ENCODE measurements around the gene KCNK5. TPM values are rescaled to one million over a fixed set of nuclear protein-coding genes. Genes with fewer than 3 reads are reported as not detected.
A peak's percentile ranks its signal among the peaks of the same experiment; 100 is the strongest.

KCNK5 gene
- total and polyA plus RNA-seq, 9 of the 15 experiments (the other 6 are each of a cell fraction or from before 2014, with no cell fraction given) = 1.5 to 45.8 (median 25.8) TPM

DNA sequence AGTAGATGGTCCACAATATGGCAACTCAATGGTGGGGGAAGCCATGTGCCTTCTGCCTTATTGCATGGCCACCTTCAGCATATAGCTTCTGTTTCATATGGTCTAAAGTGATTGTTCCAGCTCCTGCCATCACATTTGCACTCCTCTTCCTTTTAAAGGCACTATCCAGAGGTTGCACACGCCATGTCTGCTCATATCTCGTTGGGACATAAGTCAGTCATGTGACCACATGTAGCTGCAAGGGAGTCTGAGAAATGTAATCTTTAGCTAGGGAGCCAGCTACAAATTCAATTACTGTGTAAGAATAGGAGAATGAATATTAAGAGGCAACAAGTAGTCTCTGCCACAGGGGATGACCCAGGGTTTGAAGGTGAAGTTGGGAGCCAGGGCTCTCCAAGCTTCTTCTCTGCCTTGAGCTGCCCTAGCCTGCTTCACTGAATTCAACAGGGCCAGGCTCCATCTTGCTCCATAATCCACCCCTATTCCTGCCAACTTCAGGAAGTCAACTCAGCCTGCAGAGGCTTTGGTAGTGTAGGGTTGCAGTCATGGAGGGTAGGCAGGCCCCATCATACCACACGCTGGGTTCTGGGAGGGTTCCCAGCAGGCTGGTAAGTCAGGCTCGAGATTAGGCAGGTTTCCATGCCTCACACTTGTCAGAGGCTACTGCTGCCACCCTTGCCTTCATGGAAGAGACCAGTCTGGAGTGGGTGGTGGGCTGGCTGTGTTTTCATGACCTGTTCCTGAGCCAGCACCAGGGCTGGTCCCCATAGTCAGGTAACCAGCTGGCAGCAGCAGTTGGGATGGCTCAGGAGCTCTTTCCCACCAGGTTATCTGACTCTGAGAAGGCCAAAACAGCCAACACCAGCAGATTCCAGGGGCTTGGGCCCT, 57.5 kb downstream of the KCNK5 start (continued):
- TF ChIP-seq TCF3 (CRISPR knock-in tag; IDR thresholded peaks at IDR 0.05) = peak; percentile 60; the same call in 1 of the 2 replicates
- peak; percentile 90 to 94 for TF ChIP-seq TRIM24 (IDR thresholded peaks at IDR 0.05)
- TF ChIP-seq CBX5 (IDR thresholded peaks at IDR 0.05; ENCODE audit: borderline replicate concordance, low read depth) = peak; percentile 37; the same call in 1 of the 2 replicates
- peak; percentile 90 for TF ChIP-seq TRIM28 (IDR thresholded peaks at IDR 0.05)
- TF ChIP-seq, protein P1, sequence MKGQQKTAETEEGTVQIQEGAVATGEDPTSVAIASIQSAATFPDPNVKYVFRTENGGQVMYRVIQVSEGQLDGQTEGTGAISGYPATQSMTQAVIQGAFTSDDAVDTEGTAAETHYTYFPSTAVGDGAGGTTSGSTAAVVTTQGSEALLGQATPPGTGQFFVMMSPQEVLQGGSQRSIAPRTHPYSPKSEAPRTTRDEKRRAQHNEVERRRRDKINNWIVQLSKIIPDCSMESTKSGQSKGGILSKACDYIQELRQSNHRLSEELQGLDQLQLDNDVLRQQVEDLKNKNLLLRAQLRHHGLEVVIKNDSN (CRISPR knock-in tag; IDR thresholded peaks at IDR 0.05) = peak; percentile 90
- 0 out of 2 replicates have a peak, but pooled peaks have one; percentile 34 for TF ChIP-seq MTA2 (IDR thresholded peaks at IDR 0.05; ENCODE audit: low read depth)
- TF ChIP-seq STAT5A (IDR thresholded peaks at IDR 0.05; ENCODE audit: borderline replicate concordance, low read length) = peak; percentile 38; the same call in 1 of the 2 replicates
- 0 out of 2 replicates have a peak, but pooled peaks have one; percentile 19 for TF ChIP-seq CBX1 (IDR thresholded peaks at IDR 0.05; ENCODE audit: low read depth)
- peak in 1 of 2 experiments; percentile 98; a peak in 2 of 3 replicates for TF ChIP-seq CBX3 (IDR thresholded peaks at IDR 0.05; ENCODE audit: borderline replicate concordance in 1 of 2, low read length in 2 of 2)
- TF ChIP-seq NFXL1 (CRISPR knock-in tag; IDR thresholded peaks at IDR 0.05) = no peak
- TF ChIP-seq BHLHE40 (IDR thresholded peaks at IDR 0.05; ENCODE audit: low read length) = peak; percentile 26; the same call in 1 of the 2 replicates
- TF ChIP-seq CBFA2T2 (conservative IDR thresholded peaks at IDR 0.05) = peak; percentile 63
- peak in 1 of 3 experiments; percentile 17 for TF ChIP-seq YY1 (IDR thresholded peaks at IDR 0.05; ENCODE audit: borderline replicate concordance in 1 of 3, control insufficient read depth in 1 of 3, extremely low read depth in 1 of 3, insufficient read depth in 3 of 3, insufficient read length in 1 of 3, insufficient replicate concordance in 2 of 3, low read depth in 1 of 3, low read length in 2 of 3)
- TF ChIP-seq ZNF41 (CRISPR knock-in tag; conservative IDR thresholded peaks at IDR 0.05) = no peak
- TF ChIP-seq ARID1B (IDR thresholded peaks at IDR 0.05) = 0 out of 2 replicates have a peak, but pooled peaks have one; percentile 10
- peak; percentile 74 for TF ChIP-seq CBFA2T3 (IDR thresholded peaks at IDR 0.05)
- TF ChIP-seq, protein P2, sequence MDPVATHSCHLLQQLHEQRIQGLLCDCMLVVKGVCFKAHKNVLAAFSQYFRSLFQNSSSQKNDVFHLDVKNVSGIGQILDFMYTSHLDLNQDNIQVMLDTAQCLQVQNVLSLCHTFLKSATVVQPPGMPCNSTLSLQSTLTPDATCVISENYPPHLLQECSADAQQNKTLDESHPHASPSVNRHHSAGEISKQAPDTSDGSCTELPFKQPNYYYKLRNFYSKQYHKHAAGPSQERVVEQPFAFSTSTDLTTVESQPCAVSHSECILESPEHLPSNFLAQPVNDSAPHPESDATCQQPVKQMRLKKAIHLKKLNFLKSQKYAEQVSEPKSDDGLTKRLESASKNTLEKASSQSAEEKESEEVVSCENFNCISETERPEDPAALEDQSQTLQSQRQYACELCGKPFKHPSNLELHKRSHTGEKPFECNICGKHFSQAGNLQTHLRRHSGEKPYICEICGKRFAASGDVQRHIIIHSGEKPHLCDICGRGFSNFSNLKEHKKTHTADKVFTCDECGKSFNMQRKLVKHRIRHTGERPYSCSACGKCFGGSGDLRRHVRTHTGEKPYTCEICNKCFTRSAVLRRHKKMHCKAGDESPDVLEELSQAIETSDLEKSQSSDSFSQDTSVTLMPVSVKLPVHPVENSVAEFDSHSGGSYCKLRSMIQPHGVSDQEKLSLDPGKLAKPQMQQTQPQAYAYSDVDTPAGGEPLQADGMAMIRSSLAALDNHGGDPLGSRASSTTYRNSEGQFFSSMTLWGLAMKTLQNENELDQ (CRISPR knock-in tag; IDR thresholded peaks at IDR 0.05; ENCODE audit: borderline replicate concordance) = no peak
- TF ChIP-seq TEAD4 (IDR thresholded peaks at IDR 0.05; ENCODE audit: low read length) = peak; percentile 68; the same call in 1 of the 2 replicates
- TF ChIP-seq TEAD4 (CRISPR knock-in tag; IDR thresholded peaks at IDR 0.05; ENCODE audit: borderline replicate concordance) = no peak
